GM12872 (cell line): Measurements from ENCODE around the gene HDAC4.

ENCODE experiments used
- CTCF ChIP-seq: IDR thresholded peaks from 3 replicates; pipeline ENCODE4 v1.5.1; 2011; ENCODE audit warnings: low read depth, mild to moderate bottlenecking, low read length, moderate library complexity; ENCODE audit not compliant: insufficient read depth

HDAC4 gene

GRCh38 chr2:239021651-239022436 is 379.0 kb downstream of the HDAC4 start:
- no peak for TF ChIP-seq CTCF

DNA sequence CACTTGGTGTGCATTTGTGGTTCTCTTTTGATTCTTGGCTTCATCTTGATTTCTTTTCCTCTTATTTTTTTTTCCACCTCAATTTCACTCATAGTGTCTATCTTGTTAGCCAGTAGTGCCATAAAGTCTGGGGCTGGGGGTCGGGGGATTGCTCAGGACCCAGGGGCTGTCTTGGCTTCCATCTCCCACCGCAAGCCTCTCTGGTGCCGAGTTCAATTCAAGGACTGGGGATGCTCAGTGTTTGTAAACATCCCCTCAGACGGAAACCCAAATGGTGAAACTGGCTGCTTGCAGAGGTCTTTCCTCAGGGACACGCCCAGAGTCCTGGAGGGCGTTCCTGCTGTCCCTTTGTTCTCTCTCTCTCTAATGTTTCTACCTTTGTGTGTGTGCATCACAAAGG is 379.6 kb downstream of the HDAC4 start:
- no peak for TF ChIP-seq CTCF

DNA sequence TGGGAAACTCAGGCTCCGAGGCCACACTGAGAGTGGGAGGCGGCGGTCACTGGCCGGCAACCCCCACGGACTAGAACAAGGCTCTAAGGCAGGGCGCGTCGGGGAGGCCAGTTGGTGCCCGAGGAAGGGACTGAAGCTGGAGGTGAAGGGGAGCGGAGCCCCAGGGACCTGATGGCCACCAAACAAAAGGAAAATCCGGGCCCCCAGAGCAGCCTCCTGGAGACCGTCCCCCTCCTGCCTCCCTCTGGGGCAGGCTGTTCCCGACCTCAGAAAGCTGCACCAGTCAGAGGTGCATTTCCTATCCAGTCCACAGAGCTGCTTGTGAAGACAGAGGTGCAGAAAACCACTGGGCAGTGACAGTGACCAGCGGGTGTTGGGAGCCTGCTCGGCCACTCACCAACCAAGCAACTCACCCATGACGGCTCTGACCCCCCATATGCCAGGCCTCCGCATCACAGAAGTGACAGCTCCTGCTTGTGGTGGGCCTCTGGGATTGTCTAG is 380.2 kb downstream of the HDAC4 start:
- no peak for TF ChIP-seq CTCF

DNA sequence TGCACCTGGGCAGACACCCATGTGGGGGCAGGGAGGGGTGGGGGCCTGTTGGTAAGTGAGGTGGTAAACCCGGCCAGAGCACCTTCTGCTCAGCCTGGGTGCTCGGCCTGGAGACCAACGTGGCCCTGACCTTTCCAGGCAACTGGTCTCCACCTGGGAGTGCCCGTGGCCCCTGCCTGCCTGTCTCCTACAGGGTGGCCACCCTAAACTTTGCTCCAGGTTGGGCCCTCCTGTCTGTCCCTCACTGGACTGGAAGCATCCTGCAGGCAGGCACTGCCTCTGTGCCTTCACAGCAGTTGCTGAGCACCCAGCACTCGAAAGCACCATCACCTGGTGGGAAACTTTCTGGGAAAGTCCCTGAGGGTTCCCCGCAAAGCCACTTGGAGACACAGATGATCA is 381.6 kb downstream of the HDAC4 start:
- TF ChIP-seq CTCF: no peak

GRCh38 chr2:239018271-239019182 is 382.3 kb downstream of the HDAC4 start:
- TF ChIP-seq CTCF: no peak

DNA sequence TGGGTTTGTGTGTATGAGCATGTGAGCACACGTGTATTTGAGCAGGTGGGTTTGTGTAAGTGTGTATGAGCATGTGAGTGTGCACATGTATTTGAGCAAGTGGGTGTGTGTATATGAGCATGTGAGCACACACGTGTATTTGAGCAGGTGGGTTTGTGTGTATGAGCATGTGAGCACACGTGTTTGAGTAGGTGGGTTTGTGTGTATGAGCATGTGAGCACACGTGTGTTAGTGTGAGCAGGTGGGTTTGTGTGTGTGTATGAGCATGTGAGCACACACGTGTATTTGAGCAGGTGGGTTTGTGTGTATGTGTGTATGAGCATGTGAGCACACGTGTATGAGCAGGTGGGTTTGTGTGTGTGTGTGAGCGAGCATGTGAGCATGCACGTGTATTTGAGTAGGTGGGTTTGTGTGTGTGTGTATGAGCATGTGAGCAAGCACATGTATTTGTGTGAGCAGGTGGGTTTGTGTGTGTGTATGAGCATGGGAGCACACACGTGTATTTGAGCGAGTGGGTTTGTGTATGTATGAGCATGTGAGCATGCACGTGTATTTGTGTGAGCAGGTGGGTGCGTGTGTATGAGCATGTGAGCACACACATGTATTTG is 383.2 kb downstream of the HDAC4 start:
- no peak for TF ChIP-seq CTCF
